Measurements from ENCODE around the gene STRN.
"Not testable (repeated sequence)": the region's sequence is repeated elsewhere in the genome, so short reads cannot be mapped to it uniquely, and the experiment has no call there.

Gene STRN

DNA sequence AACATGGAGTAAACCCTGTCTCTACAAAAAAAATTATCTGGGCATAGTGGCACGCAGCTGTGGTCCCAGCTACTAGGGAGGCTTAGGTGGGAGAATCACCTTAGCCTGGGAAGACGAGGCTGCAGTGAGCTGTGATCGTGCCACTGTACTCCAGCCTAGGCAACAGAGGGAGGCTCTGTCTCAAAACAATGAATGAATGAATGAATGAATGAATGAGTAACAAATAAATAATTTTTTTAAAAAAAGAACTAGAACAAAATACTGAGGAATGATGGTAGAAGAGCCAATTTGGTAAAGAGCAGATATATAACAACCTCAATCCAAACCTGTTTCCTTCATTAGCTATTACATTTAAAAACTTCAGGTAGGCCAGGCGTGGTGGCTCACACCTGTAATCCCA lies 60.1 kb downstream of the STRN start:
- Histone ChIP-seq H3K27ac (ENCODE audit: low read length) (no peak overlapping the region), H3K4me1 (ENCODE audit: control insufficient read depth, insufficient read depth, low read length) (no peaks in the 10 kb centered on the region), H3K4me3 (ENCODE audit: low read length in 2 of 2) (no peak overlapping the region), H3K9ac (ENCODE audit: low read length in 2 of 2) (no peak overlapping the region), H3K27me3 (ENCODE audit: control insufficient read depth in 1 of 2, insufficient read depth in 2 of 2, low read length in 2 of 2) (no peaks in the 10 kb centered on the region), H3K9me3 (ENCODE audit: control insufficient read depth in 2 of 2, low read length in 2 of 2) (no peaks in the 10 kb centered on the region), H3K36me3 (ENCODE audit: control insufficient read depth in 2 of 2, insufficient read depth in 2 of 2, low read length in 2 of 2) (no peaks in the 10 kb centered on the region)

DNA sequence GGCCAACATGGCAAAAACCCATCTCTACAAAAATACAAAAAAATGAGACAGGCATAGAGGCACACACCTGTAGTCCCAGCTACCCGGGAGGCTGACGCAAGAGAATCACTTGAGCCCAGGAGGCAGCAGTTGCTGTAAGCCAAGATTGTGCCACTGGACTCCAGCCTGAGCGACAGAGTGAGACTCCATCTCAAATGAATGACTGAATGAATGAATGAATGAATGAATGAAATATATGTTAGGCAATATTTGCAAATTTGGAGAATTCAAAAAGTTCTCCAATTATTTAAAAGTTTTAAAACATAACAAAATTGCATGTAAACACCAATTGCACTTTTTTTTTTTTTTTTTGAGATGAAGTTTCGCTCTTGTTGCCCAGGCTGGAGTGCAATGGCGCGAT lies 61.7 kb downstream of the STRN start:
- Histone ChIP-seq H3K27me3 (ENCODE audit: control insufficient read depth in 1 of 2, insufficient read depth in 2 of 2, low read length in 2 of 2) (no peaks in the 10 kb centered on the region), H3K36me3 (ENCODE audit: control insufficient read depth in 2 of 2, insufficient read depth in 2 of 2, low read length in 2 of 2) (no peaks in the 10 kb centered on the region), H3K27ac (ENCODE audit: low read length) (no peak overlapping the region)

DNA sequence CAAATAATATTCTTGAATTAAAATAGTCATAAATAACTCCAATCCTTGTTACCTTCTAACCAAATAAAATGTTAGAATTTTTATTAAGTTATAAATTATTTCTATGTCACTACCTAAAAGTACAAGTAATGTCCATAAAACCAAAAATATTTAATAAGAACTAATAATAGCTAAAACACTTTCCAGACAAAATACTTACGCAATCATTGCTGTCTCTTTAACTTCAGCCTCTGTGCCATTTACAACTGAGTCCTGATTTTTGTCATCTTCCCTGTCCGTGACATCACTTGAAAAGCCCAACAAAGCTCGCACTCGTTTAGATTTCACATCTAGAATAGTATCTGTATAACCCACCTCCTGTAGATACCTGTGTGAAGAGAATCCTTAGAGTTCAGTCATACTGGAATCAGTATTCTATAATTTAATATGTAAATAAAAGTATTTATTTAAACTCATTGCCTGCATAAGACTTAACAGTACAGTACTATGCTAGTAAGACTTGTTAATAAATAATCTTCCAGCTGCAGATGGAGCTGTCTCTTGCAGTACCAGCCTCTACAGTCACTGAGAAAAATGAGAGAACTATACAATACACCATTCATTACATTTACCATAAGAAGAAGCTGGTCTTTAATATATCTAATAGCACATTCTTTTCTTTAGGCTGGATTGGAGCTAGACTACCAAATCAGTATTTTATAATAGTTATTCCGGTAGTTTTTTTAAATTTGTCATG lies 63.8 kb downstream of the STRN start:
- no peak overlapping the region for H3K27ac ChIP-seq (ENCODE audit: low read length)
- H3K4me1 ChIP-seq (ENCODE audit: control insufficient read depth, insufficient read depth, low read length) = no peaks in the 10 kb centered on the region
- H3K36me3 ChIP-seq (ENCODE audit: control insufficient read depth in 2 of 2, insufficient read depth in 2 of 2, low read length in 2 of 2) = no peaks in the 10 kb centered on the region
- H3K27me3 ChIP-seq (ENCODE audit: control insufficient read depth in 1 of 2, insufficient read depth in 2 of 2, low read length in 2 of 2) = no peaks in the 10 kb centered on the region
- H3K9ac ChIP-seq (ENCODE audit: low read length in 2 of 2) = no peak overlapping the region
- H3K9me3 ChIP-seq (ENCODE audit: control insufficient read depth in 2 of 2, low read length in 2 of 2) = no peaks in the 10 kb centered on the region
- no peak overlapping the region for H3K4me3 ChIP-seq (ENCODE audit: low read length in 2 of 2)

More for the DNA sequence above, 61.7 kb downstream of the STRN start:
- no peaks in the 10 kb centered on the region for H3K4me1 ChIP-seq (ENCODE audit: control insufficient read depth, insufficient read depth, low read length)
- no peak overlapping the region for H3K4me3 ChIP-seq (ENCODE audit: low read length in 2 of 2)
- H3K9ac ChIP-seq (ENCODE audit: low read length in 2 of 2) = no peak overlapping the region
- no peaks in the 10 kb centered on the region for H3K9me3 ChIP-seq (ENCODE audit: control insufficient read depth in 2 of 2, low read length in 2 of 2)

DNA sequence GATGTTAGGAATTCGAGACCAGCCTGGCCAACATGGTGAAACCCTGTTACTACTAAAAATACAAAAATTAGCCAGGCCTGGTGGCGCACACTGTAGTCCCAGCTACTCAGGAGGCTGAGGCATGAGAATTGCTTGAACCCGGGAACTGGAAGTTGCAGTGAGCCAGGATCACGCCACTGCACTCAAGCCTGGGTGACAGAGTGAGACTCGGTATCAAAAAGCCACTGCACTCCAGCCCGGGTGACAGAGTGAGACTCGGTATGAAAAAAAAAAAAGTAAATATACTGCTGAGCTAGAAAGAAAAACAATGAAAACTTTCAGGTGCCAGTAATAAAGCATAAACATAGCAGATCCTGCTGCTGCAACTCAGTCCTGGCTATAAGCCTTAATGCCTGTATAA lies 73.5 kb downstream of the STRN start:
- H3K27me3 ChIP-seq (ENCODE audit: control insufficient read depth in 1 of 2, insufficient read depth in 2 of 2, low read length in 2 of 2) = no peaks in the 10 kb centered on the region
- H3K4me3 ChIP-seq (ENCODE audit: low read length in 2 of 2) = no peak overlapping the region
- no peaks in the 10 kb centered on the region for H3K9me3 ChIP-seq (ENCODE audit: control insufficient read depth in 2 of 2, low read length in 2 of 2)
- H3K36me3 ChIP-seq (ENCODE audit: control insufficient read depth in 2 of 2, insufficient read depth in 2 of 2, low read length in 2 of 2) = peaks cover 3 to 4% of the 10 kb centered on the region in 2 donors
- H3K27ac ChIP-seq (ENCODE audit: low read length) = no peak overlapping the region
- no peak overlapping the region for H3K9ac ChIP-seq (ENCODE audit: low read length in 2 of 2)
- H3K4me1 ChIP-seq (ENCODE audit: control insufficient read depth, insufficient read depth, low read length) = no peaks in the 10 kb centered on the region

DNA sequence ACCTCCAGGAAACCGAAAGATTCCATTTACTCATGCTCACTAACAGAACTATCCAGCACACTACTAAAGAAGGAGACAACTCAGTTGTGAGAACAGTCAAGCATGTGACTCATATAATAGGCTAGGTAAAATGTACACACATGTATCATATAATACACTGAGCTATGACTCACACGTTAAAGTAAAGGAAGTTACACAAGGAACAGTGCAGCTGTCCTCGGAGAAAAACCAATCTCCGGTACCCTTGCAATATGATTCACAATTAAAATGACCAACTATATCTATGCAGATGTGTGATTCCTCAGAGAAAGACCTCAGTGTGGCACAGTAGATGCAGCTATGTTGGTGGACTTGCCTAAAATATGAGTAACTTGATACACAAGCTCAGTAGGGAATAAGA lies 76.5 kb downstream of the STRN start:
- H3K27me3 ChIP-seq (ENCODE audit: control insufficient read depth in 1 of 2, insufficient read depth in 2 of 2, low read length in 2 of 2) = no peaks in the 10 kb centered on the region
- H3K9ac ChIP-seq (ENCODE audit: low read length in 2 of 2) = no peak overlapping the region
- H3K36me3 ChIP-seq (ENCODE audit: control insufficient read depth in 2 of 2, insufficient read depth in 2 of 2, low read length in 2 of 2) = peaks cover 3 to 4% of the 10 kb centered on the region in 2 donors
- H3K4me3 ChIP-seq (ENCODE audit: low read length in 2 of 2) = no peak overlapping the region
- no peaks in the 10 kb centered on the region for H3K9me3 ChIP-seq (ENCODE audit: control insufficient read depth in 2 of 2, low read length in 2 of 2)
- H3K27ac ChIP-seq (ENCODE audit: low read length) = no peak overlapping the region
- no peaks in the 10 kb centered on the region for H3K4me1 ChIP-seq (ENCODE audit: control insufficient read depth, insufficient read depth, low read length)

DNA sequence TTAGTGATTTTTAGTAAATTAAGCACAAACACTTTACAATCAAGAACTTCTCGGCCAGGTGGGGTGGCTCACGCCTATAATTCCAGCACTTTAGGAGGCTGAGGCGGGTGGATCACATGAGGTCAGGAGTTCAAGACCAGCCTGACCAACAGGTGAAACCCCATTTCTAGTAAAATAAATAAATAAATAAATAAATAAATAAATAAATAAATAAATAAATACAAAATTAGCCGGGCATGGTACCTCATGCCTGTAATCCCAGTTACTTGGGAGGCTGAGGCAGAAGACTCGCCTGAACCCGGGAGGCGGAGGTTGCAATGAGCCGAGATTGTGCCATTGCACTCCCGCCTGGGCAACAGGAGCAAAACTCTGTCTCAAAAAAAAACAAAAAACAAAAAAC lies 79.2 kb downstream of the STRN start:
- not testable (repeated sequence) for H3K27ac ChIP-seq (ENCODE audit: low read length); H3K27me3 ChIP-seq (ENCODE audit: control insufficient read depth in 1 of 2, insufficient read depth in 2 of 2, low read length in 2 of 2); H3K36me3 ChIP-seq (ENCODE audit: control insufficient read depth in 2 of 2, insufficient read depth in 2 of 2, low read length in 2 of 2); H3K4me1 ChIP-seq (ENCODE audit: control insufficient read depth, insufficient read depth, low read length); H3K9ac ChIP-seq (ENCODE audit: low read length in 2 of 2); H3K9me3 ChIP-seq (ENCODE audit: control insufficient read depth in 2 of 2, low read length in 2 of 2); H3K4me3 ChIP-seq (ENCODE audit: low read length in 2 of 2)

DNA sequence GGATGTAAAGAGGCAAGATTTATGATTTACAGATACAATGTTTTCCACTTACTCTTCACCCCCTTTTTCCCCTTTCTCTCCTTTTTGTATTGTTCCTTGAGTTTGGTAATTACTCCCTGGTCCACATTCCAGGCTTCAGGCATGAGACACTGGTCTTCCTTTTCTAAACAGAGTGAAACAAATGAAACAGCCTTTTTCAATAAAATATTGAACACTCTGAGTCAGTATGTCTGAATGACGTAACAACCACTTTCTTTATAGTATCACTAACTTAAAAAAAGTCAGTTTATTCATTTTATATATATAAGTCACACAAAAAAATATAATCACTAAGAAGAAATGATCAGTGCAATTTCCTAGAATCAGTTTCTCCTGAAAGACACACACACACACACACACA lies 79.7 kb downstream of the STRN start:
- Histone ChIP-seq H3K9ac (ENCODE audit: low read length in 2 of 2) (no peak overlapping the region), H3K27me3 (ENCODE audit: control insufficient read depth in 1 of 2, insufficient read depth in 2 of 2, low read length in 2 of 2) (no peaks in the 10 kb centered on the region), H3K9me3 (ENCODE audit: control insufficient read depth in 2 of 2, low read length in 2 of 2) (no peaks in the 10 kb centered on the region), H3K36me3 (ENCODE audit: control insufficient read depth in 2 of 2, insufficient read depth in 2 of 2, low read length in 2 of 2) (peaks cover 6 to 10% of the 10 kb centered on the region in 2 donors), H3K27ac (ENCODE audit: low read length) (no peak overlapping the region), H3K4me3 (ENCODE audit: low read length in 2 of 2) (no peak overlapping the region), H3K4me1 (ENCODE audit: control insufficient read depth, insufficient read depth, low read length) (no peaks in the 10 kb centered on the region)

DNA sequence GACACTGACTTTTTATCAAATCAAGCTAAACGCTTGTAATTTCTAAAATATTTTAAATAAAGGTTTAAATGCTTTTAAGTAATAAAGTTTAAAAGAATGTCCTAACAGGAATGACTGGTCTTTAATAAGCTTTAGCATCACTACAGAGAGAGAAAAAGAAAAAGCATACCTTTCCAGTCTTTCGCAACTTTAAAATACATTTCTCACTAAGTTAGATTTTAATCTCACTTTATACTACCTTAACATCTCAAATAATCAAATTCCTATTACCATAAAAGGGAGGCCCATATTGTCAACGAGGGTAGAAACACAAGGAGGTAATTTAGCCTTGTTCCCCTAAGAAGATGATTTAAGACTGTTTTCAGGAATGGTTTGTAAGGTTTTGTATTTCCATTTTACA lies 80.7 kb downstream of the STRN start:
- H3K36me3 ChIP-seq (ENCODE audit: control insufficient read depth in 2 of 2, insufficient read depth in 2 of 2, low read length in 2 of 2) = peaks cover 8 to 11% of the 10 kb centered on the region in 2 donors

DNA sequence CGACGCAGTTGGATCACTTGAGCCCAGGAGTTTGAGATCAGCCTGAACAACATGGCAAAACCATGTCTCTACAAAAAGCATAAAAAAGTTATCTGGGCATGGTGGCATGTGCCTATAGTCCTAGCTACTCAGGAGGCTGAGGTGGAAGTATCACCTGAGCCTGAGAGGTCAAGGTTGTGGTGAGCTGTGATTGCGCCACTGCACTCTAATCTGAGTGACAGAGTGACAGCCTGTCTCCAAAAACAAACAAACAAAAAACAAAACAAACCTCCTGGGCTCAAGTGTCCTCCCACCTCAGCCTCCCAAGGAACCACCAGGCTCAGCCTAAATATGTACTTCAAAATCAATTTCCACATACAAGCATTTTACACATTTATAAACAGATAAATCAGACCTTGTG lies 83.8 kb downstream of the STRN start:
- Histone ChIP-seq H3K9me3 (ENCODE audit: control insufficient read depth in 2 of 2, low read length in 2 of 2) (no peaks in the 10 kb centered on the region), H3K27me3 (ENCODE audit: control insufficient read depth in 1 of 2, insufficient read depth in 2 of 2, low read length in 2 of 2) (no peaks in the 10 kb centered on the region), H3K27ac (ENCODE audit: low read length) (no peak overlapping the region), H3K4me1 (ENCODE audit: control insufficient read depth, insufficient read depth, low read length) (no peaks in the 10 kb centered on the region), H3K9ac (ENCODE audit: low read length in 2 of 2) (no peak overlapping the region), H3K36me3 (ENCODE audit: control insufficient read depth in 2 of 2, insufficient read depth in 2 of 2, low read length in 2 of 2) (peaks cover 11 to 12% of the 10 kb centered on the region in 2 donors), H3K4me3 (ENCODE audit: low read length in 2 of 2) (no peak overlapping the region)

More for the DNA sequence above, 80.7 kb downstream of the STRN start:
- Histone ChIP-seq H3K27ac (ENCODE audit: low read length) (no peak overlapping the region), H3K4me3 (ENCODE audit: low read length in 2 of 2) (no peak overlapping the region), H3K9me3 (ENCODE audit: control insufficient read depth in 2 of 2, low read length in 2 of 2) (no peaks in the 10 kb centered on the region), H3K9ac (ENCODE audit: low read length in 2 of 2) (no peak overlapping the region), H3K27me3 (ENCODE audit: control insufficient read depth in 1 of 2, insufficient read depth in 2 of 2, low read length in 2 of 2) (no peaks in the 10 kb centered on the region), H3K4me1 (ENCODE audit: control insufficient read depth, insufficient read depth, low read length) (no peaks in the 10 kb centered on the region)

DNA sequence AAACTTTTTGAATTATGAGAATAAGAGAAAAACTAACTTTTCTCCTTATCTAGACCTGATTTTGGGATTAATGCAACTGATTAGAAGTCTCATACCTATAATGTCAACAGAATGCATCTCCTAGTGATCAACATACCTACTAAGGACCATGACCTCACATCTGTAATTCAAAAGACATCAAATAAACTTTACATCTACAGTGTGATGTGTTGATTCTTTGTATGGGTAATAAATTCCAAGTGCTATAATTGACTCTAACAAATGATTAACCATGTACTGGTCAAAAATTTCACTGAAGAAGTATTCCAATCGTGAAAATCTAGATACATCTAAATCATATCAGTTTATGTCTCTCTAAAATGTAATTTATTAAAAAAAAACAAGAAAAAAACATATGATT lies 84.5 kb downstream of the STRN start:
- Histone ChIP-seq H3K36me3 (ENCODE audit: control insufficient read depth in 2 of 2, insufficient read depth in 2 of 2, low read length in 2 of 2) (peaks cover 11 to 12% of the 10 kb centered on the region in 2 donors), H3K4me3 (ENCODE audit: low read length in 2 of 2) (no peak overlapping the region), H3K27ac (ENCODE audit: low read length) (no peak overlapping the region), H3K4me1 (ENCODE audit: control insufficient read depth, insufficient read depth, low read length) (no peaks in the 10 kb centered on the region), H3K9me3 (ENCODE audit: control insufficient read depth in 2 of 2, low read length in 2 of 2) (no peaks in the 10 kb centered on the region), H3K27me3 (ENCODE audit: control insufficient read depth in 1 of 2, insufficient read depth in 2 of 2, low read length in 2 of 2) (no peaks in the 10 kb centered on the region), H3K9ac (ENCODE audit: low read length in 2 of 2) (no peak overlapping the region)

DNA sequence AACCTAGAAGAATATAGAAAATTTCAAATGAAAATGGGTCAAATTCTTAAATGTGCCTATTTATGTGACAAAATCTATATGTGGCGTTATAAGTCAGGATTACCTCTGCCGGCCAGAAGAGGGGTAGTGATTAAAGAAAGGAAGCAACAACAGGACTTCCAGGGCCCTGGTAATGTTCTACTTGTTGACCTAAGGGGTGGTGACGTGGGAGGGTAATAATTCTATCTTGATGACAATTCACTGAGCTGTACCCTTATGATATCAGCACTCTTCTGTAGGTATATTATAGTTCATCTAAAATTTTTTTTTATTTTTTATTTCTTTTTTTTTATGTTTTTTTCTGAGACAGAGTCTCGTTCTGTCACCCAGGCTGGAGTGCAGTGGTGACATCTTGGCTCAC lies 87.9 kb downstream of the STRN start:
- H3K27me3 ChIP-seq (ENCODE audit: control insufficient read depth in 1 of 2, insufficient read depth in 2 of 2, low read length in 2 of 2) = no peaks in the 10 kb centered on the region
- H3K9ac ChIP-seq (ENCODE audit: low read length in 2 of 2) = no peak overlapping the region
- H3K27ac ChIP-seq (ENCODE audit: low read length) = no peak overlapping the region
- H3K9me3 ChIP-seq (ENCODE audit: control insufficient read depth in 2 of 2, low read length in 2 of 2) = no peaks in the 10 kb centered on the region
- no peak overlapping the region for H3K4me3 ChIP-seq (ENCODE audit: low read length in 2 of 2)
- peaks cover 8 to 16% of the 10 kb centered on the region in 2 donors for H3K36me3 ChIP-seq (ENCODE audit: control insufficient read depth in 2 of 2, insufficient read depth in 2 of 2, low read length in 2 of 2)
- H3K4me1 ChIP-seq (ENCODE audit: control insufficient read depth, insufficient read depth, low read length) = no peaks in the 10 kb centered on the region
